Stomach smooth muscle (tissue), 2 donors: ENCODE data around the gene FBXO9.

Experiments used
- H3K27ac ChIP-seq: one replicate; pipeline ENCODE4 v1.7.0; 2013; ENCODE audit warnings: mild to moderate bottlenecking, low read length, inconsistent platforms
- H3K27me3 ChIP-seq, 2 donors: one replicate each; pipeline ENCODE4 v1.7.0; 2013; ENCODE audit warnings: low read length in 2 of 2; ENCODE audit not compliant: insufficient read depth in 2 of 2, control insufficient read depth in 1 of 2
- H3K36me3 ChIP-seq, 2 donors: one replicate each; pipeline ENCODE4 v1.7.0; 2013; ENCODE audit warnings: low read length in 2 of 2; ENCODE audit not compliant: control insufficient read depth in 2 of 2, insufficient read depth in 2 of 2
- H3K4me1 ChIP-seq: one replicate; pipeline ENCODE4 v1.7.0; 2013; ENCODE audit warnings: low read length; ENCODE audit not compliant: control insufficient read depth, insufficient read depth
- H3K4me3 ChIP-seq, 2 donors: one replicate each; pipeline ENCODE4 v1.7.0; 2013; ENCODE audit warnings: low read length in 2 of 2
- H3K9ac ChIP-seq, 2 donors: one replicate each; pipeline ENCODE4 v1.7.0; 2013; ENCODE audit warnings: low read length in 2 of 2, mild to moderate bottlenecking in 1 of 2
- H3K9me3 ChIP-seq, 2 donors: one replicate each; pipeline ENCODE4 v1.7.0; 2013; ENCODE audit warnings: low read length in 2 of 2; ENCODE audit not compliant: control insufficient read depth in 2 of 2
- donor health status: healthy.
- donor health status: Pancreatic carcinoma.

The FBXO9 gene

GRCh38 chr6:53090576-53090975, 25.4 kb downstream of the FBXO9 start:
- Histone ChIP-seq H3K4me3 (no peak overlapping the region), H3K9ac (no peak overlapping the region), H3K27ac (no peak overlapping the region), H3K36me3 (peaks cover 29 to 44% of the 10 kb centered on the region in 2 donors), H3K27me3 (no peaks in the 10 kb centered on the region), H3K9me3 (no peaks in the 10 kb centered on the region), H3K4me1 (no peaks in the 10 kb centered on the region)

GRCh38 chr6:53095270-53095669, 30.1 kb downstream of the FBXO9 start:
- Histone ChIP-seq H3K4me1 (no peaks in the 10 kb centered on the region), H3K4me3 (no peak overlapping the region), H3K27me3 (no peaks in the 10 kb centered on the region), H3K9ac (no peak overlapping the region), H3K36me3 (peaks cover 35 to 65% of the 10 kb centered on the region in 2 donors), H3K9me3 (no peaks in the 10 kb centered on the region), H3K27ac (no peak overlapping the region)

GRCh38 chr6:53095716-53096115, 30.5 kb downstream of the FBXO9 start:
- no peaks in the 10 kb centered on the region for H3K27me3 ChIP-seq
- no peaks in the 10 kb centered on the region for H3K4me1 ChIP-seq
- H3K9me3 ChIP-seq = no peaks in the 10 kb centered on the region
- peaks cover 35 to 68% of the 10 kb centered on the region in 2 donors for H3K36me3 ChIP-seq
- no peak overlapping the region for H3K4me3 ChIP-seq
- no peak overlapping the region for H3K9ac ChIP-seq
- H3K27ac ChIP-seq = no peak overlapping the region

- H3K9me3 ChIP-seq = no peaks in the 10 kb centered on the region
- peaks cover 35 to 42% of the 10 kb centered on the region in 2 donors for H3K36me3 ChIP-seq
- no peaks in the 10 kb centered on the region for H3K27me3 ChIP-seq
- no peak overlapping the region for H3K9ac ChIP-seq
- no peak overlapping the region for H3K4me3 ChIP-seq
- no peaks in the 10 kb centered on the region for H3K4me1 ChIP-seq
- H3K27ac ChIP-seq = no peak overlapping the region
These were observed 35.4 kb downstream of the FBXO9 start for GRCh38 chr6:53100561-53100960.

GRCh38 chr6:53101006-53101405, 35.8 kb downstream of the FBXO9 start:
- H3K4me3 ChIP-seq = no peak overlapping the region
- no peaks in the 10 kb centered on the region for H3K9me3 ChIP-seq
- no peak overlapping the region for H3K27ac ChIP-seq
- no peak overlapping the region for H3K9ac ChIP-seq
- peaks cover 31 to 39% of the 10 kb centered on the region in 2 donors for H3K36me3 ChIP-seq
- no peaks in the 10 kb centered on the region for H3K4me1 ChIP-seq
- H3K27me3 ChIP-seq = no peaks in the 10 kb centered on the region

- Histone ChIP-seq H3K27ac (no peak overlapping the region), H3K9ac (no peak overlapping the region), H3K36me3 (peaks cover 8 to 24% of the 10 kb centered on the region in 2 donors), H3K27me3 (no peaks in the 10 kb centered on the region), H3K4me1 (no peaks in the 10 kb centered on the region), H3K9me3 (no peaks in the 10 kb centered on the region), H3K4me3 (no peak overlapping the region)
These were observed 38.9 kb downstream of the FBXO9 start for GRCh38 chr6:53103993-53104675.

DNA sequence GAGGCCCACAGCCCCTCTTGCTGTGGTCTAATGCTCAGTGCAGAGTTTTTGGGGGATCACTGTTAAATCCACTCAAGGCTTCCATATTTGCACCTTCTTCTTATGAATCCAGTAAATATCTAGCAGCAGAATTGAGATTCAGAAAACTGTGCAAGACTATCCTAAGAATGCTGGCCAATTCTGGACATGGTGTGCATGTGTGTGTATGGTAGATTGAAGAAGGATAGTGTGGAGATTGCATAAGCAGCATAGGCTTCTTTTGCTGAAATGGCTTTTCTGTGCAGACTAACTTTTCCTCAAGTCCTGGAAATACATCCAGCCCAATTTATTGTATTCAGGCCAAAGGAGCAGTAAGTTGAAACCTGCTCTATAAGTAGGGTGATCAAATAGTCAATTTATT, 39.7 kb downstream of the FBXO9 start:
- peaks cover 8 to 19% of the 10 kb centered on the region in 2 donors for H3K36me3 ChIP-seq
- H3K9ac ChIP-seq = no peak overlapping the region
- no peaks in the 10 kb centered on the region for H3K4me1 ChIP-seq
- no peak overlapping the region for H3K4me3 ChIP-seq
- no peak overlapping the region for H3K27ac ChIP-seq
- H3K27me3 ChIP-seq = no peaks in the 10 kb centered on the region
- H3K9me3 ChIP-seq = no peaks in the 10 kb centered on the region

GRCh38 chr6:53107091-53107490, 41.9 kb downstream of the FBXO9 start:
- Histone ChIP-seq H3K27ac (no peak overlapping the region), H3K9ac (no peak overlapping the region), H3K9me3 (no peaks in the 10 kb centered on the region), H3K4me1 (no peaks in the 10 kb centered on the region), H3K27me3 (no peaks in the 10 kb centered on the region), H3K4me3 (no peak overlapping the region), H3K36me3 (peaks cover under 1 to 8% of the 10 kb centered on the region in 2 donors)

DNA sequence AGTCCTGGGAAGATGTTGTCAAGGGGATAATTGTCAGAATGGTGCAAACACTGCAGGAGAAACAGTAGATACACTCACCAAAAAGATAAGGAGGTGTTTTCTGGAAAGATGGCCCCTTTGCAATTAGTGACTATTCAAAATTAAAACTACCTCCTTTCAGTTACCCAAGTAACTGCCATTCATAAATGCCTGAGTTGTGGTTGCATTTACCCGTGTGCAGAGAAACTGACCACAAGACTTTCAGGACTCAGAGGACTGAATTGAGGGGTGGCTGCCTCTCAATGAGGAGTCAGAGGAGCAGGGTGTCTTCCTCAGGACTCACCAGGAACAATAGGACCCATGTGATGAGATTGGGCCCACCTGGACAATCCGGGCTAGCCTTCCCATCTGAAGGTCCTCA, 44.4 kb downstream of the FBXO9 start:
- Histone ChIP-seq H3K27ac (no peak overlapping the region), H3K9me3 (no peaks in the 10 kb centered on the region), H3K4me3 (no peak overlapping the region), H3K9ac (no peak overlapping the region), H3K4me1 (peaks cover 3% of the 10 kb centered on the region), H3K27me3 (no peaks in the 10 kb centered on the region), H3K36me3 (no peaks in the 10 kb centered on the region)

- Histone ChIP-seq H3K4me1 (peaks cover 3% of the 10 kb centered on the region), H3K27me3 (no peaks in the 10 kb centered on the region), H3K27ac (no peak overlapping the region), H3K9me3 (no peaks in the 10 kb centered on the region), H3K36me3 (no peaks in the 10 kb centered on the region), H3K9ac (no peak overlapping the region), H3K4me3 (no peak overlapping the region)
These were observed 46.7 kb downstream of the FBXO9 start for GRCh38 chr6:53111865-53112264.

- no peak overlapping the region for H3K9ac ChIP-seq
- H3K4me3 ChIP-seq = no peak overlapping the region
- no peaks in the 10 kb centered on the region for H3K9me3 ChIP-seq
- H3K27me3 ChIP-seq = no peaks in the 10 kb centered on the region
- no peaks in the 10 kb centered on the region for H3K36me3 ChIP-seq
- no peak overlapping the region for H3K27ac ChIP-seq
- peaks cover 3% of the 10 kb centered on the region for H3K4me1 ChIP-seq
These were observed 47.2 kb downstream of the FBXO9 start for GRCh38 chr6:53112404-53112803.
